Measurements from ENCODE around the gene NTRK2.

Gene NTRK2

DNA sequence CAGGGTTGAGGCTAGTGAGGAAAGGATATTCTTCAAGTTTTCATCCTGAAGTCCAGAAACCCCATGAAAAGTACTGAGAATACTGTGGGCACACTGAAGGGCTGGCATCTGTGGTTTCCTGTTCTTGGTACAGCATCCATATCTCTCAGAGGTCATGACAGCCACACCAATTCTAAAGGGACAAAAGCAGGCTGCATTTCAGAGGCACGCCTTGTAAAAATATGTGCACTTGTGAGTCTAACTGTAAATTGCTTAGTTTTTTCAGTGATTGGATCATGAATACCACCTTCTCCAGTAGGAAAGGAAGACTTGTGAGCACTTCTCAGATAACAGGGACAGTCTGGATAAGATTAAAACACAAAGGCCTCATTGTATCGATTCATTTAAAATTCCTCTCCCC, 230.9 kb downstream of the NTRK2 start:
- DNase-seq = no peak

DNA sequence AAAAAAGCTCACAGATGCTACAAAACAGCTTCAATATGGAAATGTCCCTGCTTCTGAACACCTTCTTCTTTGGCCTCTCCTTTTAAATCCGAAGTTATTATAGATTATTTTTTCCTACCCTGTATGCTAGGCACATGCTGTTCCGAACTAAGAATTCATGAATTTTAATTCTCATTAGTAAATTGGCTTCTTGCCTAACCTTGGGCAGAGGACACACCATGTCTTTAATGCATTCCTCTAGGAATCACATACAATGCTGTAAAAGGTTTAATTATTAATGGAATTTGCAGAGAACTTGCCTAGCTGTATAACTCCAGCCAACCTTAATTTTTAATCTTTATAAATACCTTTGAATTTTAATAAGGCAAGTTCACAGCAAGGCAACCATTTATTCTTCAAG, 234.4 kb downstream of the NTRK2 start:
- no peak for DNase-seq

DNA sequence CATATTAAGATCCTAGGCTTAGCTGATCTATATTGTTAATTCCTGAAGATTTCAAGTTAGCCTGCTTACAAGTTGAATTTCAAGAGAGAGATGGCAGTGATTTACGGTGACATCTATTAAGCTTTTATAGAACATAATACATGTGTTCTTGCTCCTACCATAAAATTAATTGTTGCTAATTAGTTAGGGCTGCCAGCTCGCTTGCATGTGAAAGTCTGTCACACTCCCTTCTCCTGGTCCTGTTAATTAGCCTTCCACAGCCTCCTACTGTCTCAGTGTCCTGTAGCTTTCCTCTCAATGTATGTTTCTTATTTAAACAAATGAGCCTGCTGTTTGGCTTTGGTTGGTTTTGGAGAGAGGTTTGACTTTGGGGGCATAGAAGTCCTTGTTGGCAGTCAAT, 247.2 kb downstream of the NTRK2 start:
- no peak for DNase-seq

DNA sequence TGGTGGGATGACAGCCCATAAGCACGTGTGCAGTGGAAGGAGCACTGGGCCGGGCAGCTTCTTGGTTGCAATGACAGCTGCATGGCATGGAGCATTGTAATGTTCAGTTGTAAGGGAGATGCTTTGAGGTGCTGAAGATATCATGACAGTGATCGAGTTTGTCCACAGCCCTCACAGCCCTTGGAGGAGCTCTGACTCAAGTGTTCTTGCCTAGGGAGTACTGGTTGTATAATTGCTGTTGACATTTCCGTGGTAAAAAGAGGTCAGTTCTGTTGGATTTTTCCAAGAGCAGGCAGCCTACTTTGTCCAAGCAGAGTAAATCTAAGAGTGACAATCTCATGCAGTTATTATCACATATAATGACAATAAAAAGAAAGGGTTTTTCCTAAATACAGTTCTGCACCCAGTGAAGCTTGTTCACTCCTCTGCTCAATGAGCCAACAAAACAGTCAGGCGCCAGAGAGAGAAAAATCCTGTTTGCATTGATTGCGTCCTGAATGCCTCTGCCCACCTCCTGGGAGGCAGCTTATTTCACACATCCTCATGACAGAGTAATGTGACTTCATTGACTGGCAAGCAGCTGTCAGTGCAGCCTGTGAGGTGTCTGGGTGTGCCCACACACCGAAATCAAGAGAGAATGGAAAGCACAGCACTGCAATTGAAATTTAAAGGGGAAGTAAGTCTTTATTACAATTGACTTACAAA, 248.0 kb downstream of the NTRK2 start:
- no peak for DNase-seq

DNA sequence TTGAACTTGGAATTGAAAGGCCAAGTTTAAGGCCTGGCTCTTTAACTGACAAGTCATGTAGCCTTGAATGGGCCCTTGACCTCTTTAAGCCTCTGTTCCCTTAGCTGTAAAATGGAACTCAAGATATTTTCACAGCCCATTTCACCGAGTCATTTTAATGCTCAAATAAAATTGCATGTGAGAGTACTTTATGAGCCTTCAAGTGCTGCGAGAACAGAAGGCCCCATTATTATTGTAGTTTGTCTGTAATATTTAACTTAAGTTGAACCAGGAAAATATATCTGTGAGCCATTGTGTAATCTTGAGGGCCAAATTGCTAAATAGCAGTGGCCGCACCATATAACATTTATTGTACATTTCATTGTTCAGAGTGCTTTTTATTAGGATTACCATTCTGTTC, 249.9 kb downstream of the NTRK2 start:
- no peak for DNase-seq

DNA sequence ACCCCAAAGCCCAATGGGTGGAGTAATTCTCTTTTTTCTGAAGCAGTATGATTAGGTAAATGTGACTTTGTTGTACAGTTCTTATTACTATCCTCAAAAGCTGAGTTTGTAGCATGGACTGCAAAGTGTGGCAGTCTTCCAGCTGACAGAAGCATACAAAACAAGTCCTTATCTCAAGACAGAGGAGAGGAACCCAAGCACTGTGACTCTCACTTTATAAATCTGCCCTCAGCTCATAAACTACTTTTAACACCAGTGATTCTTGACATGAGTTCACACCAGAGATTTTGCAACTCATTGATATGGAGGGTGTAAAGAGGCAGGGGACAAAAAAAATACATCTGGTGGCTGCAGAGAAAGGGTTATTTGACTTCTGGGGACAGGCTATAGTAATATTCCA, 251.6 kb downstream of the NTRK2 start:
- DNase-seq = no peak

DNA sequence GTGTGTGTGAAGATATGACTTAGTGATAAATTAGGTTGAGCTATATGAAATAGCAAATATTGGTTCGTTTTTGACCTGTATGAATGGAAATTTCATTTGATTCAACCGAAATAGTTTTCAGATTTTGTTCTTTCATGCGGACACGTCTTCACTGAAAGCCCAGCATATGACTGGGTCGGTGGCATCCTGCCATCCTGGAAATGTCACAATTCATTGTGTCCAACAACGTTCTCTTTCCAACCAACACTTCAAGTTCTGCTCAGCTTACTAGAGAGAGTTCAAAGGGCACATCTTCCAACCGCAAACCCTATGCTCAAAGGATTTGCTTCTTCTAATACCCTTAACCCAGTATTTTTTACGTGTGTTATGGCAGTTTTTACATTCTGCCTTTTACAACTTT, 252.5 kb downstream of the NTRK2 start:
- no peak for DNase-seq

DNA sequence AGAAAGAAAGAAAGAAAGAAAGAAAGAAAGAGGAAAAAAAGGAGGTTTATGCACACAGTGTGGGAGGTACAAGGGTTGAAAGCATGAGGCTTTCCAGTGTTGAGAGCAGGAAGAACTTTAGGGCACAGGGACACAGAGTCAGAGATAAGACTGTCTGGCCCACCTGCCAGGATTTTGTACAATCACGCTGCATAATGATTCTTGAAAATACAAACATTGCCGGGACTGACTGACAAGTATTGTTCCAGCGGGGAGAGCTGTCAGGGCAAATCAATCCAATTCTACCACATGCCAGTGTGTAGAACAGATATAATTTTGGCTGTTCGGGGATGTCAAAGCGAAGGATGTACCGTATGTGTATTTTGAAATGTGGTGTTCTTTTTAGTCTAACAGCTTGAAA, 254.7 kb downstream of the NTRK2 start:
- no peak for DNase-seq

DNA sequence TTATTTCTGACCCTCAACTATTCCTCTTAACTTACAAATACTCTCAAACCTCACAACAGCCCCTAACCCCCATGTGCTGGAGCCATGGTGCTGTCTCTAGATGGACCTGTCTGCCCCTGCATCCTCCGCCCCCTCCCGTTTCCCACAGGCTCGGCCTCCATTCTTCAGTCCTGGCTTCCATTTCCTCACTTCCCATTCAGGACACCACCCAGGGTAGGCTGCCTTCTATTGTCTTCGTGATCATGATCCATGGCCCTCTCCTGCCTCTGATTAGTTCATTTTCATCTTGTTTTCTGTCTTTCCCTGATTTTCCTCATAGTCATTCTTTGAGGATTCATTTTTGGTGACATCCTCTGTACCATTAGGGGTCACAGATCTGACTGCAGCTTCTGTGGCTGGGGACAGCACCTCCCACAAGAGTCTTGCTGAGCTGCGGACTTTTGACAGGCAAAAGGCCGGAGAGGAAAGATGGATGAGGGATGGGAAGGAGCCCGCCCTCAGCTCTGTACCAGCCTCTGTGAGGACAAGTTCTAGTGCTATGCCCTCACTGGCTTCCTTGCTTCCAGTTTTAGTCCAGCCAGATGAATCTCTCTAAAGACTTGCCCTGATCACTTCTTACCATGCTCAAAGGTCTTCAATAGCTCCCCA, 255.8 kb downstream of the NTRK2 start:
- no peak for DNase-seq

DNA sequence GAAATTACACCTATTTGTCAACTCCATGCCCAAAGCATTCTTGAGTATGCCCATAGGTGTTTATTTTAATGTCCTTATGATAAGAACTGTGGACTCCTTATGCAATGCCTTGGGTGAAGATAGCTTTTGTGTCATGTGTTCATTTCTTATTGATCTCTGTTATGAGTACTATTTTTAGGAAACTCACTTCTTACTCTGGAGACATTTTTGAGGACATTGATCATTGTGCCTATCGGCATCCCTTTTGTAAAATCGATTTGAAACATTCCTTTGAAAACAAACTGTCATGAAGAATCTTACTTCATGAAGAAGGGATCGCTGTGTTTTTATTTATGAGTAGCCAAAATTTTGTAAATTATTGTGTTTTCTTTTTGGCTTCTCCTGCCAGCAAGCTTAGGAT, 257.3 kb downstream of the NTRK2 start:
- no peak for DNase-seq

DNA sequence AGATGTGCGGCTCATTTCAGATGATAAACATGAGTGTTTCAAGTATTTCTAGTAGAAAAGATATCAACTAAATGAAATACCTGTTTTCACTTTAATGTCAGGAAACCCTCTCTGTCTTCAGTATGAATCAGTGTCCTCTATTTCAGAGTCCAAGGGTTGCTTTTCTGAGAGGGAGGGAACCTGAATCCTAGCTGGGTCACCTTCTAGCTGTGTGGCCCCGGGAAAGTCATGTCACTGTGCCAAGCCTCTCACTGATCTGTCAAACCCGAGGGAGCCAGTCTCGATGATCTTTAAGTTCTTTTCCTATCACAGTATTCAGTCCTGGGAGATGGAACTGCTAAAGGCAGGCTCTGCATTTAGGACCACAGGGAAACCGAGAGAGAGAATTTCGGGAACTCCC, 258.9 kb downstream of the NTRK2 start:
- no peak for DNase-seq

DNA sequence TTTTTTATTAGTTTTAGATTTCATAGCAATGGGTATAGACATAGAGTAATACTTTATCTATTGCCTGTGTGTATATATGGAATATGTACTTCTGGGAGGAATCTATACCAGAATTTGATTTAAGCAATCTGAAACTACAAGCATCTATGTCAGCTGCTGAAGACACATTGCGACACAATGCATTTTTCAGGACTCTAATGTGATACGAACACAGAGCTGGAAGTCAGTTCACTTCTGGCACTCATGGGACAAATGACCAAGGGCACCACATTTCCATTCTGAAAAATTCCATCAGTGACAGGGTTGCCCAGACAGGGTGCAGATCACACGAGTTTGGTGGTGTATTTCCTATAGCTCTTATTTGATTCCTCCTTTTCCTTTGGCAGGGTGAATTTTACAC, 259.5 kb downstream of the NTRK2 start:
- DNase-seq = no peak

DNA sequence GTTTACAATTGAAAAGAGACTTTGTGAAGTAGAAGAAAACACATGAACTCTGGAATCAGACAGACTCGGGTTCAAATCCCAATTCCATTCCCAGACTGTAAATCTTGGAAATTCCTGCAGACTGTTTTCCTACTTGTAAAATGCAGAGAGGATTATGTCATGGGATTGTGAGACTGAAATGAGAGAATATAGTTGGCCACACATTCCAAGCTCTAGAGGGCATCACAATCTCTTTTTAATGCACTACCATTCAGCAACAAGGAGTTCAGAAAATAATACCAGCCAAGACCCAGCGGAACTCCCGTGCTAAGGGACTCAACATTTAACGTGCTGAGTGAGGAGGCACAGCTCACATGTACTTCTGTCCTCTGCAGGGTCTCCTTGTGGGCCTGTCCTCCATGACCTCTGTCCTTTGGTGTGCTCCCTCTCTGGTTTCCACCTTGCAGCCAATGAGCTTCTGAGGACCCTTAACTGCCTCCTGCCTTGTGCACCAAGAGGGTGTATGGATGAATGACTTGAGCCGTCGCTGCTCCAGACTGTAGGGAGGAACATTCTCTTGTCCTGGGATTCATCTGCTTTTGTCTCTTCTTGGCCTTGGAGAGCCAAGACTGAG, 263.5 kb downstream of the NTRK2 start:
- no peak for DNase-seq

DNA sequence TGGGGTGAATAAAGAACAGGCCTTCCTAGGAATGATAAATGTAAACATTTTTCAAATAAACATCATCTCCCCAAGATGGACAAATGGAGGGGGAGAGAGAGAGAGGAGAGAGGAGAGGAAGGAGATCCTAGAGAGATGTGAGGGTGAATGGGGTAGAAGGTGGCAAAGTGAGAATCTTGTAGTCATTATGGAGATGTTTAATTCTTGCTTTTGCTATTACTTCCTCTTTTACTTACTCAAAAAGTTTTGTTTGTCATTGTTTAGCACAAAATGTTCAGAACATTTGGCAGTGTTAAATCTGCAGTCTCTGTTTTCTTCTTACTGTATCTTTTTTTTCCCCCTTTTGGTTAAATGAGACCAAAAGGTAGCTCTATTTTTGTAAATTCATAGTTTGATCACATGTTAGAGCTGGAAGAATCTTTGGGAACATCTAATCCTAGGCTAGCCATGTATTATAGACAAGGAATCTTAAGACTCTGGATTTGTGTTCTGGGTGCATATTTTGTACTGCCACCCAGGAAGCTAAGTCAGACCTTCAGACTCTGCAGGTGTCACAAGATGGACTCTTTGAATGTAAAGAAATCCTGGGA, 266.1 kb downstream of the NTRK2 start:
- DNase-seq = no peak

DNA sequence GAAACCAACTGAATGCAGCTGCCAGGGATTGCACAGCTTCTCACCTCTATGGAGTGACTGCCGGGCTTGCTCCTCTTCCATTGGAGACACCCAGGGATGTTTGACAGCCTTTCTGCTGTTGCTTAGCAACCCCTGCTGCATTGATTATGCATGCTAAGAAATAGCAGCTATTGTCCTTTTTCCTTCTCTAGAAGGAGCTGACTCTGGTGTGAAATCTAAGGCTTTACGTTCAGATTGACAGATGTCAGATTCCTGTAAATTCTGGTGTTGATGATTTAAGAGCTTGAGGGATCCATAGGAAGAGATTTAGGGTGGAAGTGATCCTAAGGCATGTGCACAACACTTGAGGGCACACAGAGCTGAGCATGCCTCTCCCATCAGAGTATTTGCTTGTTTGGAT, 267.7 kb downstream of the NTRK2 start:
- DNase-seq = no peak

DNA sequence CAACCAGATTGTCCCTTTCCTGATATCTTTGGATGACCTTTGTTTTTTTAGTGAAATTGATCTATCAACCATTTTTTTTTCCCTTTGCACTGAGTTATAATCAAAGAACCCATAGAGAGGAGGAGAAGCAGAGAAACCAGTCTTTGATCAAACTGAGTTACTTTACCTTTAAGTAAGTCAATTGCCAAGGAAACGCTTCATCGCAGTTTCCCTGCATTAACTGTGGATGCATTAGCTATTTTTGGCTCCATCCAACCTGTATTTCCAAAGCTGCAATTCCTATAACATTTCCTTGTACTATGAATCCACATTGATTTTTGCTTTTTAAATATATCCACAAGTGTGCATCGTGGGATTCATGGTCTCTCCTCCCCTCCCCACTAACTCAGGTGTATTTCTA, 268.1 kb downstream of the NTRK2 start:
- DNase-seq = no peak

DNA sequence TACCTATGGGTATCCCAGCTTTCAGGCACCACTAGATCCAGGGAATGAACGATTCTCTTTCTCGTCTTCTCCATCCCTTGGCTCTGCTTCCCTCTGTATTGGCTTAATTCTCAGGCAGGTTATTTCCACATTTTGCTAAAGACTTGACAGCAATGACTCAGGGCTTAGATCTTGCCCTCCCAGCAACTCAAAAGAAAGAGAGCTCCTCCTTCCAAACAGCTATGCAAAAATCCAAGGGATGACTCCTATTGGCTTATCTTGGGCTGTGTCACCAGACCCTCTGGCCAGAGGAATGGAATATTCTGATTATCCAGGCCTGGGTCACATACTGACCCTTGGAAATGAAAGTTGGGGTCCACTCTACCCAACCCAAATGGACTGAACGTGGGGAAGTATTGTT, 270.2 kb downstream of the NTRK2 start:
- DNase-seq = no peak

DNA sequence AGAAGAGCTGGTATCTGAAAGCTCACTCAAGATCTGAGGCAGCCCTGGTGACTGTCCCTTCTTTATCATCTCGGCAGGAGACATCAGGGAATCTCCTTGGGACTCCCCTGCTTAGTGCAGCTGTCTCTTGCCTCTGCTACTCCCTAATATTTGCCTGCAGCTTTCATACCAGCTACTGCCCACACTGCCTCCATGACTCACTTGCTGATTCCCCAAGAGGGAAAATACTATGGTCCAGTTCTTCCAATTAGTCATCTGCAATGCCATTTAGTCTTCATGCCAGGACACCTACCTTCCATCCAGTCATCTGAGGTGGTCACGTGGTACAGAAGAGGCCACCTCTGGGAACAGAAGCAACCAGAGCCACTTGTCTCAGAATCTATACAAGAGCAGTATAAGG, 270.8 kb downstream of the NTRK2 start:
- DNase-seq = no peak

DNA sequence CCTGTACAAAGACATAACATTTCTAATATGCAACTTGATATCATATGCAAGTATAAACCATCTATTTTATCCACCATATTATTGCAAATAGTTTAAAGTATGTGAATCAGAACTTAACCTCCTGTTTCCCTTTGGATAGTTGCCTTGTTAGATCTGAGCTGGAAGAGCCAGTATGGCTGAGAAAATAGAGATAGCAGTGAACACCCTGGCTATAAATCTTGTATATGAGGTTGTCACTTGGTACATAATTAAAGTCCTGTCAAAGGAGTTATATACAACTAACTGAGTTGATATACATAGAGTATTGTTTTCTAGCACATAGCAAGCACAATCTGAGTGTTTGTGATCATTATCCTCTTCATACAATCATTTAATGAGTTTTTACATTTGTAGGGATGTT, 272.3 kb downstream of the NTRK2 start:
- no peak for DNase-seq

DNA sequence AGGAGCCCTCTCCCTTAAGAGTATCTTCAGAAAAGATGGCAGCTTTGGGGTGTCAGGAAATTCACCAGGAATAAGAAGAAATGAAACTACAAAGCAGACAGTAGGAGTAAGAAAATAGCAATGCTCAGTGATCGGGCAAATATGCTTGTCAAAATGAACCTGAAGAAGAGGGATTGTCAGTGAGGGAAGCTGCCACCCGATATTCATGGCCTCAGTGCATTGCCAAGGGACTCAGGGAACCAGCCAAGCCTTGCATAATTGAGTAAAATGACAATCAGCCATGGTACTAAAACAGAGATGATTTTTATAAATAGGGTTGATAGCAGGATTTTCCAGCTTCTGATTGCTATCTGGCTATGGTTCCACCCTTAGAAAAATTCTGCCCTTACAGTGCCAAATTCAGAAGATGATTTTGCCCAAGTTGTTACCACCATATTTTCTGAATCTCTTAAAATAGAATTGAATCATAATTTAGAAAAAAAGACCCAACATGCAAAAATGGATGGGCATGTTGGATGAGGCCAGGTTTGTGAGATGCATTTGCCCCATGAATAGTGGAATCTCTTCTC, 274.0 kb downstream of the NTRK2 start:
- DNase-seq = no peak

DNA sequence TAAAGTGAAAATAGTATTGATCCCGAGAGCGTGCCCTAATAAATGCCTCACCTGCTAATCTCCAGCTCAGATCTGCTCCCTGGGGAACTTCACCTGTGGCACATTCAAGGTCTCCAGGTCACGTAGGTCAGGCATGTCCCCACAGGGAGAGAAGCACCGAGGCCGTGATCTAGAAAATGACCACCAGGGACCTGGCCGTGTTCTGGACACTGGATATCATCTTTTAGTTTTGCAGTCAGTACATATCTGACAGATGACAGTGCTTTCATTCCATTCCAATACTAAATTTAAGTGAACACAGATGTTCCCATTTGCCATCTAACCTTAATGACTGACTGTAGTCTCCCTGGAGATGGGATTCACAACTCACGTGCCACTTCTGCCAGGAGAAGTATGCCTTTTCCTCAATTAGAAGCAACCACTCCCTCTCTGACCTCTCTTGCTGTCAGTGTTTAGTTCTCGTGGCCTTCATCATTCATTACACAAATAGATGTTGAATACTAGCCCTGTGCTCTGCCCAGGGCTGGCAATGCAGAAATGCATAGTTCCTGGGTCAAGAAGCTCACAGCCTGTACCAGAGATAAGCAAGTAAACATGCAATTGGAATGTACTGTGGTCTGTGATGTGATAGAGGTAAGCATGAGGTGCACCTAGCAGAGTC, 276.5 kb downstream of the NTRK2 start:
- DNase-seq = no peak

DNA sequence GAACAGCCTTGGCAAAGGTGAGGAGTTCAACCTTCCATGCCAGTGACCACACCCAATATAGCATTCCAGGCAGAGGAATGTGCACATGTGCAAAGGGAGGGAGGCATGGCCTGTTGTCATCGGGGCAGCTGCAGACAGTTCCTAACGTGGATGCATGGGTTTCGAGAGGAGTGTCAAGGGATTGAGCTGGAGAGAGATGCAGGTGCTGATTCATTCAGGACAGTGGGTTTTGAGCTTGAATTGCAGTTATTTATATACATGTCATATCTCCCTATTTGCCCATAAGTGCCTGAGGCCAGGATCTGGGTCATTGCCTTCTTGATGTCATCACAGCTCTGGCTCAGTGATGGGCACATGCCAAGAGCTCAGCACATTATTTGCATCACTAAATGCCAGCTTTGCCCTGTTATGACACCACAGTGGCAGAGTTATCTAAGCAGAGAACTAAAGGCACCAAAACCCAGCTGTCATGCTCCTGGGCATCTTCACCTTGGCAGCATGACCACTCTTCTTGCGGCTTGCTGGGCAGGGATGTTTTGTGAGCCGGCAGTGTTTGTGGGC, 278.0 kb downstream of the NTRK2 start:
- no peak for DNase-seq

DNA sequence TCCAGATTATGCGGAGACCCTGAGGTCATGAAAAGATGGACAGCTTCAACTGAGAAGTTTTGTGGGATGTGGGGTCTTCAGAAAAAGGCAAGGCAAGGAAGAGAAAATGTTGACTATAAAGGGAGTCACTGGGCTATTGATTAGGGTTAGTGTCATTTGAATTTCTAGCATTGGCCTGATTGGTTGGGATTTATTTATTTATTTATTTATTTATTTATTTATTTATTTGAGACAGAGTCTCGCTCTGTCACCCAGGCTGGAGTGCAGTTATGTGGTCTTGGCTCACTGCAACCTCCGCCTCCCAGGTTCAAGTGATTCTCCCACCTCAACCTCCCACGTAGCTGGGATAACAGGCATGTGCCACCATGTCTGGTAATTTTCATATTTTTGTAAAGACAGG, 279.7 kb downstream of the NTRK2 start:
- no peak for DNase-seq
